Panc1 (cell line): ENCODE results near the gene CYP2W1. TPM values are rescaled to one million over a fixed set of nuclear protein-coding genes. Genes with fewer than 3 reads are reported as not detected.
A peak's percentile ranks its signal among the peaks of the same experiment; 100 is the strongest.

Source experiments
- ATAC-seq: fragments of 200-7000 bp; cut with Tn5 transposase; 2 replicates; pipeline ENCODE4 v1.9.1; 2020; ENCODE audit warnings: mild to moderate bottlenecking, moderate library complexity
- BruUV-seq: library from RNA; stranded (reverse); fragments of 400-500 nt; replicated peaks from 2 replicates; lab custom pipeline; 2021; lab: Mats Ljungman, UMichigan
- CTCF ChIA-PET: fragments of 300-600 bp; sonication (Branson Sonifier 250); formaldehyde crosslinking; loops from one replicate; lab custom pipeline; 2022; ENCODE audit warnings: antibody characterized with exemption; lab: Charles Lee
- POLR2A ChIA-PET: fragments of 300-600 bp; sonication (Branson Sonifier 250); formaldehyde crosslinking; loops from one replicate; lab custom pipeline; 2022; ENCODE audit warnings: antibody characterized with exemption; lab: Charles Lee
- DNase-seq: peaks from one replicate; pipeline ENCODE4 v3.0.0-alpha.2; 2010; ENCODE audit warnings: low read depth, low spot score
- H3K27ac ChIP-seq: 2 replicates; pipeline ENCODE4 v1.5.1; 2011; ENCODE audit warnings: mild to moderate bottlenecking, low read length, inconsistent platforms
- H3K27me3 ChIP-seq: fragments of 200-500 bp; sonication (Bioruptor generic); 2 replicates; pipeline ENCODE4 v1.6.0; 2014; ENCODE audit warnings: low read length, inconsistent platforms; ENCODE audit not compliant: control insufficient read depth, insufficient read depth
- H3K36me3 ChIP-seq: fragments of 200-500 bp; sonication (Bioruptor generic); 2 replicates; pipeline ENCODE4 v1.5.1; 2014; ENCODE audit warnings: inconsistent platforms, mild to moderate bottlenecking, low read length, moderate library complexity; ENCODE audit not compliant: control insufficient read depth, insufficient read depth
- H3K4me1 ChIP-seq: 2 replicates; pipeline ENCODE4 v1.5.1; 2011; ENCODE audit warnings: inconsistent platforms, mild to moderate bottlenecking, low read length, moderate library complexity; ENCODE audit not compliant: control insufficient read depth, insufficient read depth
- H3K4me3 ChIP-seq, 2 experiments: 2 replicates each; pipeline ENCODE4 v1.5.1; 2011 to 2012; ENCODE audit warnings: low read depth in 2 of 2, low read length in 2 of 2, mild to moderate bottlenecking in 2 of 2, inconsistent platforms in 1 of 2, moderate library complexity in 1 of 2
- H3K9me3 ChIP-seq: fragments of 200-500 bp; sonication (Bioruptor generic); 2 replicates; pipeline ENCODE4 v1.5.1; 2014; ENCODE audit warnings: low read depth, mild to moderate bottlenecking, inconsistent platforms, low read length, moderate library complexity; ENCODE audit not compliant: control insufficient read depth, insufficient read depth
- POLR2AphosphoS5 ChIP-seq: IDR thresholded peaks from 2 replicates; pipeline ENCODE4 v1.6.1; 2012; ENCODE audit warnings: mild to moderate bottlenecking, low read depth, low read length, moderate library complexity
- REST ChIP-seq, 2 experiments: IDR thresholded peaks; 2 replicates each; pipeline ENCODE4 v1.6.1; 2011 to 2012; ENCODE audit warnings: low read depth in 2 of 2, control low read depth in 1 of 2, low read length in 1 of 2, mild to moderate bottlenecking in 1 of 2, moderate library complexity in 1 of 2; ENCODE audit not compliant: insufficient read depth in 1 of 2
- SIN3A ChIP-seq: IDR thresholded peaks from 2 replicates; pipeline ENCODE4 v1.6.1; 2012; ENCODE audit warnings: low read depth, mild to moderate bottlenecking, low read length, moderate library complexity, borderline replicate concordance; ENCODE audit not compliant: insufficient read depth
- TCF7L2 ChIP-seq: IDR thresholded peaks from 2 replicates; pipeline ENCODE4 v1.6.1; 2011; ENCODE audit warnings: mild to moderate bottlenecking, low read depth, low read length, inconsistent platforms
- in situ Hi-C: cut with HindIII; loops from 2 replicates; pipeline ENCODE4 v1.10.0; 2016; ENCODE audit warnings: low sequenced_read_pairs, low pct_unique_long_range_greater_than_20kb
- intact Hi-C: fragments of 100-400 bp; cut with micrococcal nuclease; formaldehyde crosslinking; loops from one replicate; pipeline ENCODE4 v1.10.0; 2022; ENCODE audit not compliant: unreplicated experiment
- total RNA-seq: library from RNA; stranded (reverse); gene quantifications from one replicate; pipeline ENCODE4 v1.2.1, GENCODE V29; 2021; ENCODE audit not compliant: unreplicated experiment
- TF ChIP-seq, protein P1 (sequence below): fragments of 450-650 bp; IDR thresholded peaks from 2 replicates; pipeline ENCODE4 v1.5.1; 2017; ENCODE audit warnings: mild to moderate bottlenecking

The CYP2W1 gene
- total RNA-seq, 1 experiment from 2014 or later = 0.74 TPM

GRCh38 chr7:945147-945555 lies 37.8 kb upstream of the CYP2W1 start:
- BruUV-seq = no TSS peak
- CTCF ChIA-PET = no interaction called here
- ATAC-seq (peak; percentile 53), DNase-seq (no peak)
- Histone ChIP-seq H3K9me3 (peaks cover 9% of the 10 kb centered on the region; the same call in 1 of the 2 replicates), H3K4me3 (no peak overlapping the region), H3K36me3 (no peaks in the 10 kb centered on the region), H3K27ac (no peak overlapping the region), H3K4me1 (peaks cover 7% of the 10 kb centered on the region; the same call in 1 of the 2 replicates), H3K27me3 (peaks cover 15% of the 10 kb centered on the region)
- TF ChIP-seq SIN3A (no peak), REST (IDR thresholded peaks at IDR 0.05; ENCODE audit: insufficient read depth in 1 of 2, low read depth in 2 of 2, low read length in 1 of 2) (no peak), TCF7L2 (no peak), POLR2AphosphoS5 (no peak)
- TF ChIP-seq, protein P1, sequence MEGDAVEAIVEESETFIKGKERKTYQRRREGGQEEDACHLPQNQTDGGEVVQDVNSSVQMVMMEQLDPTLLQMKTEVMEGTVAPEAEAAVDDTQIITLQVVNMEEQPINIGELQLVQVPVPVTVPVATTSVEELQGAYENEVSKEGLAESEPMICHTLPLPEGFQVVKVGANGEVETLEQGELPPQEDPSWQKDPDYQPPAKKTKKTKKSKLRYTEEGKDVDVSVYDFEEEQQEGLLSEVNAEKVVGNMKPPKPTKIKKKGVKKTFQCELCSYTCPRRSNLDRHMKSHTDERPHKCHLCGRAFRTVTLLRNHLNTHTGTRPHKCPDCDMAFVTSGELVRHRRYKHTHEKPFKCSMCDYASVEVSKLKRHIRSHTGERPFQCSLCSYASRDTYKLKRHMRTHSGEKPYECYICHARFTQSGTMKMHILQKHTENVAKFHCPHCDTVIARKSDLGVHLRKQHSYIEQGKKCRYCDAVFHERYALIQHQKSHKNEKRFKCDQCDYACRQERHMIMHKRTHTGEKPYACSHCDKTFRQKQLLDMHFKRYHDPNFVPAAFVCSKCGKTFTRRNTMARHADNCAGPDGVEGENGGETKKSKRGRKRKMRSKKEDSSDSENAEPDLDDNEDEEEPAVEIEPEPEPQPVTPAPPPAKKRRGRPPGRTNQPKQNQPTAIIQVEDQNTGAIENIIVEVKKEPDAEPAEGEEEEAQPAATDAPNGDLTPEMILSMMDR = no peak
- in situ Hi-C loops = no loop called here
- POLR2A ChIA-PET = no interaction called here
- intact Hi-C loops = no loop called here

GRCh38 chr7:945556-946255 lies 37.3 kb upstream of the CYP2W1 start:
- Histone ChIP-seq H3K27ac (no peak overlapping the region), H3K4me1 (peaks cover 7% of the 10 kb centered on the region; the same call in 1 of the 2 replicates), H3K4me3 (no peak overlapping the region), H3K27me3 (peaks cover 12% of the 10 kb centered on the region), H3K36me3 (no peaks in the 10 kb centered on the region), H3K9me3 (peaks cover 4% of the 10 kb centered on the region; the same call in 1 of the 2 replicates)
- ATAC-seq = peak; percentile 65
- in situ Hi-C loops = no loop called here
- DNase-seq = no peak
- POLR2A ChIA-PET = no interaction called here
- intact Hi-C loops = no loop called here
- CTCF ChIA-PET = no interaction called here
- no TSS peak for BruUV-seq
- no peak for TF ChIP-seq REST (IDR thresholded peaks at IDR 0.05; ENCODE audit: insufficient read depth in 1 of 2, low read depth in 2 of 2, low read length in 1 of 2)
